Measurements from ENCODE around the gene FYB1.

- TF ChIP-seq, protein P1, sequence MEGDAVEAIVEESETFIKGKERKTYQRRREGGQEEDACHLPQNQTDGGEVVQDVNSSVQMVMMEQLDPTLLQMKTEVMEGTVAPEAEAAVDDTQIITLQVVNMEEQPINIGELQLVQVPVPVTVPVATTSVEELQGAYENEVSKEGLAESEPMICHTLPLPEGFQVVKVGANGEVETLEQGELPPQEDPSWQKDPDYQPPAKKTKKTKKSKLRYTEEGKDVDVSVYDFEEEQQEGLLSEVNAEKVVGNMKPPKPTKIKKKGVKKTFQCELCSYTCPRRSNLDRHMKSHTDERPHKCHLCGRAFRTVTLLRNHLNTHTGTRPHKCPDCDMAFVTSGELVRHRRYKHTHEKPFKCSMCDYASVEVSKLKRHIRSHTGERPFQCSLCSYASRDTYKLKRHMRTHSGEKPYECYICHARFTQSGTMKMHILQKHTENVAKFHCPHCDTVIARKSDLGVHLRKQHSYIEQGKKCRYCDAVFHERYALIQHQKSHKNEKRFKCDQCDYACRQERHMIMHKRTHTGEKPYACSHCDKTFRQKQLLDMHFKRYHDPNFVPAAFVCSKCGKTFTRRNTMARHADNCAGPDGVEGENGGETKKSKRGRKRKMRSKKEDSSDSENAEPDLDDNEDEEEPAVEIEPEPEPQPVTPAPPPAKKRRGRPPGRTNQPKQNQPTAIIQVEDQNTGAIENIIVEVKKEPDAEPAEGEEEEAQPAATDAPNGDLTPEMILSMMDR (conservative IDR thresholded peaks at IDR 0.05; ENCODE audit: low read depth in 2 of 2) = no peak
- no peak for TF ChIP-seq ZNF114 (CRISPR knock-in tag; IDR thresholded peaks at IDR 0.05)
- TF ChIP-seq POLR2AphosphoS5 (IDR thresholded peaks at IDR 0.05; ENCODE audit: low read depth) = no peak
- no peak for TF ChIP-seq NANOG (IDR thresholded peaks at IDR 0.05; ENCODE audit: borderline replicate concordance)
- TF ChIP-seq, protein P2, sequence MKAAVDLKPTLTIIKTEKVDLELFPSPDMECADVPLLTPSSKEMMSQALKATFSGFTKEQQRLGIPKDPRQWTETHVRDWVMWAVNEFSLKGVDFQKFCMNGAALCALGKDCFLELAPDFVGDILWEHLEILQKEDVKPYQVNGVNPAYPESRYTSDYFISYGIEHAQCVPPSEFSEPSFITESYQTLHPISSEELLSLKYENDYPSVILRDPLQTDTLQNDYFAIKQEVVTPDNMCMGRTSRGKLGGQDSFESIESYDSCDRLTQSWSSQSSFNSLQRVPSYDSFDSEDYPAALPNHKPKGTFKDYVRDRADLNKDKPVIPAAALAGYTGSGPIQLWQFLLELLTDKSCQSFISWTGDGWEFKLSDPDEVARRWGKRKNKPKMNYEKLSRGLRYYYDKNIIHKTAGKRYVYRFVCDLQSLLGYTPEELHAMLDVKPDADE (IDR thresholded peaks at IDR 0.05) = no peak
- no peak for TF ChIP-seq ZNF462 (CRISPR knock-in tag; IDR thresholded peaks at IDR 0.05)
- TF ChIP-seq EZH2phosphoT487 (IDR thresholded peaks at IDR 0.05; ENCODE audit: unreplicated experiment) = no peak
- no peak for TF ChIP-seq CREB1 (CRISPR knock-in tag; IDR thresholded peaks at IDR 0.05; ENCODE audit: low read depth)
- TF ChIP-seq JUNB (IDR thresholded peaks at IDR 0.05; ENCODE audit: unreplicated experiment) = no peak
- TF ChIP-seq EZH2 (IDR thresholded peaks at IDR 0.05; ENCODE audit: low read depth, unreplicated experiment) = no peak
- TF ChIP-seq REST (IDR thresholded peaks at IDR 0.05; ENCODE audit: unreplicated experiment) = no peak
These were observed 40.7 kb upstream of the FYB1 start for GRCh38 chr5:39260095-39260494.

All from GM23338 (cell line).